Astrocyte (in vitro differentiated cells and primary cell): ENCODE data around the gene PSME1.

Experiments
- CTCF ChIP-seq: IDR thresholded peaks from 2 replicates; pipeline ENCODE4 v1.5.1; 2011; ENCODE audit warnings: low read depth, mild to moderate bottlenecking, inconsistent platforms, low read length, moderate library complexity; ENCODE audit not compliant: insufficient read depth
- EZH2 ChIP-seq: IDR thresholded peaks from 2 replicates; pipeline ENCODE4 v1.6.1; 2012; ENCODE audit warnings: mild to moderate bottlenecking, low read length, inconsistent platforms; ENCODE audit not compliant: insufficient read depth

DNA sequence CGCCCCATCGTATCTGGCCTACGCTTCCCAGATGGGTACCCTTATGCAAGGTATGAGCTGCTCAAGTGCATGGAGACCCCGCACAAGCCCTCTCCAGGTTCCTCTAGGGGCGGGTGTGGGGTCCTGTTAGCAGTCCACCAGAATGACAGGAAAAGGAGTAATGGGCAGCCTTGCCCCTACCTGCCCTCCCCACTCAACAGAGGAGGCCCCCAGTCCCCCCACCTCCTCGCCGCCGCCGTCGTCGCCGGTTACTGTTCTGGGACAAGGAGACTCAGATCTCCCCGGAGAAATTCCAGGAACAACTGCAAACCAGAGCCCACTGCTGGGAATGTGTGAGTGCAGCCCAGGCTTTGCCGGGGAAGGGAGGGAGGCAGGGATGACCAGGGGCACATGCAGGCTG, 41.9 kb downstream of the PSME1 start:
- no peak for TF ChIP-seq CTCF
- TF ChIP-seq EZH2, result no peak
